ENCODE measurements around the gene THAP9. TPM values are rescaled to one million over a fixed set of nuclear protein-coding genes. Genes with fewer than 3 reads are reported as not detected.
A peak's percentile ranks its signal among the peaks of the same experiment; 100 is the strongest.
"Not testable (repeated sequence)": the region's sequence is repeated elsewhere in the genome, so short reads cannot be mapped to it uniquely, and the experiment has no call there.

THAP9 gene
- total RNA-seq, 1 donor from 2014 or later = 5.5 TPM

GRCh38 chr4:82890901-82891706 lies 9.4 kb upstream of the THAP9 start, which contains the start of gene SEC31A:
SEC31A (minus strand) TSS chr4:82891153; CDS start chr4:82881936, 9,217 bp downstream.
- DNase-seq (ENCODE audit: missing footprints) = peak; percentile 99
- intact Hi-C loops (cut with DNase I) = loop anchor here (1.0 to 10.0 kb wide), 3 partner anchors 9 to 426 kb away; partner anchors contain the start of genes COQ2 and THAP9

GRCh38 chr4:82891707-82892466 lies 8.6 kb upstream of the THAP9 start:
- ATAC-seq = no peak
- intact Hi-C loops (cut with DNase I) = loop anchor here (1.0 to 10.0 kb wide), 3 partner anchors 8 to 427 kb away; partner anchors contain the start of genes COQ2 and THAP9
- no peak for DNase-seq (ENCODE audit: missing footprints)

More at GRCh38 chr4:82890901-82891706, 9.4 kb upstream of the THAP9 start, which contains the start of gene SEC31A:
- peak; percentile 99 for ATAC-seq

GRCh38 chr4:82892467-82892802 lies 8.1 kb upstream of the THAP9 start:
- DNase-seq (ENCODE audit: missing footprints) (no peak), ATAC-seq (no peak)
- intact Hi-C loops (cut with DNase I) = loop anchor here (10.0 kb wide), 2 partner anchors 392 to 428 kb away; partner anchors contain the start of gene COQ2

GRCh38 chr4:82893942-82894341 lies 6.6 kb upstream of the THAP9 start:
- intact Hi-C loops (cut with DNase I) = loop anchor here (10.0 kb wide), 2 partner anchors 391 to 429 kb away; partner anchors contain the start of gene COQ2
- no peak for ATAC-seq

GRCh38 chr4:82896755-82897154 lies 3.8 kb upstream of the THAP9 start:
- intact Hi-C loops (cut with DNase I) = loop anchor here (10.0 kb wide), 2 partner anchors 388 to 432 kb away; partner anchors contain the start of gene COQ2
- no peak for DNase-seq (ENCODE audit: missing footprints)
- ATAC-seq = no peak

More at GRCh38 chr4:82893942-82894341, 6.6 kb upstream of the THAP9 start:
- no peak for DNase-seq (ENCODE audit: missing footprints)

- DNase-seq (ENCODE audit: missing footprints) (no peak), ATAC-seq (no peak)
- intact Hi-C loops (cut with DNase I) = loop anchor here (10.0 kb wide), 2 partner anchors 386 to 434 kb away; partner anchors contain the start of gene COQ2
These were observed 2.0 kb upstream of the THAP9 start for GRCh38 chr4:82898322-82899243.

- DNase-seq (ENCODE audit: missing footprints) (no peak), ATAC-seq (no peak)
- intact Hi-C loops (cut with DNase I) = loop anchor here (1.0 to 10.0 kb wide), 6 partner anchors 8 to 469 kb away; partner anchors contain the start of genes COPS4, COQ2, ENOPH1 and HNRNPDL
These were observed 1.0 kb upstream of the THAP9 start for GRCh38 chr4:82899374-82900065.

GRCh38 chr4:82900066-82900410 lies 497 bp upstream of the THAP9 start:
- no peak for DNase-seq (ENCODE audit: missing footprints)
- peak; percentile 3 for ATAC-seq
- intact Hi-C loops (cut with DNase I) = loop anchor here (1.0 to 2.0 kb wide), 4 partner anchors 9 to 470 kb away; partner anchors contain the start of genes COPS4, ENOPH1, HNRNPDL and SEC31A

GRCh38 chr4:82901183-82901718 lies 716 bp downstream of the THAP9 start:
- DNase-seq (ENCODE audit: missing footprints) (no peak), ATAC-seq (no peak)
- intact Hi-C loops (cut with DNase I) = loop anchor here (2.0 kb wide), 2 partner anchors 112 to 134 kb away; partner anchors contain the start of gene COPS4

- ATAC-seq (no peak), DNase-seq (ENCODE audit: missing footprints) (no peak)
- intact Hi-C loops (cut with DNase I) = no loop called here
These were observed 3.2 kb downstream of the THAP9 start for GRCh38 chr4:82903737-82904136.

GRCh38 chr4:82905205-82905604 lies 4.7 kb downstream of the THAP9 start:
- ATAC-seq (no peak), DNase-seq (ENCODE audit: missing footprints) (no peak)
- intact Hi-C loops (cut with DNase I) = no loop called here

GRCh38 chr4:82906469-82906868 lies 5.9 kb downstream of the THAP9 start:
- DNase-seq (ENCODE audit: missing footprints) (no peak), ATAC-seq (no peak)
- intact Hi-C loops (cut with DNase I) = no loop called here

- DNase-seq (ENCODE audit: missing footprints) (no peak), ATAC-seq (no peak)
- intact Hi-C loops (cut with DNase I) = no loop called here
These were observed 8.8 kb downstream of the THAP9 start for GRCh38 chr4:82909326-82909725.

- intact Hi-C loops (cut with DNase I) = no loop called here
- ATAC-seq = no peak
These were observed 12.8 kb downstream of the THAP9 start for GRCh38 chr4:82913305-82913704.

GRCh38 chr4:82913968-82914367 lies 13.4 kb downstream of the THAP9 start:
- ATAC-seq; DNase-seq (ENCODE audit: missing footprints); intact Hi-C loops (cut with DNase I): not testable (repeated sequence)

More at GRCh38 chr4:82913305-82913704, 12.8 kb downstream of the THAP9 start:
- no peak for DNase-seq (ENCODE audit: missing footprints)

GRCh38 chr4:82918091-82918490 lies 17.6 kb downstream of the THAP9 start:
- intact Hi-C loops (cut with DNase I) = no loop called here
- DNase-seq (ENCODE audit: missing footprints) (no peak), ATAC-seq (no peak)

- intact Hi-C loops (cut with DNase I) = no loop called here
- DNase-seq (ENCODE audit: missing footprints) (no peak), ATAC-seq (no peak)
These were observed 18.9 kb downstream of the THAP9 start for GRCh38 chr4:82919386-82919785.

Data from Right ventricle myocardium inferior (tissue), 1 donor.